ENCODE data around the gene PGLYRP4.
A peak's percentile ranks its signal among the peaks of the same experiment; 100 is the strongest.

GRCh38 chr1:153352523-153352922 is 3.9 kb upstream of the PGLYRP4 start:
- TF ChIP-seq, protein P1, sequence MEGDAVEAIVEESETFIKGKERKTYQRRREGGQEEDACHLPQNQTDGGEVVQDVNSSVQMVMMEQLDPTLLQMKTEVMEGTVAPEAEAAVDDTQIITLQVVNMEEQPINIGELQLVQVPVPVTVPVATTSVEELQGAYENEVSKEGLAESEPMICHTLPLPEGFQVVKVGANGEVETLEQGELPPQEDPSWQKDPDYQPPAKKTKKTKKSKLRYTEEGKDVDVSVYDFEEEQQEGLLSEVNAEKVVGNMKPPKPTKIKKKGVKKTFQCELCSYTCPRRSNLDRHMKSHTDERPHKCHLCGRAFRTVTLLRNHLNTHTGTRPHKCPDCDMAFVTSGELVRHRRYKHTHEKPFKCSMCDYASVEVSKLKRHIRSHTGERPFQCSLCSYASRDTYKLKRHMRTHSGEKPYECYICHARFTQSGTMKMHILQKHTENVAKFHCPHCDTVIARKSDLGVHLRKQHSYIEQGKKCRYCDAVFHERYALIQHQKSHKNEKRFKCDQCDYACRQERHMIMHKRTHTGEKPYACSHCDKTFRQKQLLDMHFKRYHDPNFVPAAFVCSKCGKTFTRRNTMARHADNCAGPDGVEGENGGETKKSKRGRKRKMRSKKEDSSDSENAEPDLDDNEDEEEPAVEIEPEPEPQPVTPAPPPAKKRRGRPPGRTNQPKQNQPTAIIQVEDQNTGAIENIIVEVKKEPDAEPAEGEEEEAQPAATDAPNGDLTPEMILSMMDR (IDR thresholded peaks at IDR 0.05), result peak; percentile 62 to 93 (median 74)
- TF ChIP-seq POLR2A (IDR thresholded peaks at IDR 0.05), result no peak

Data from thyroid gland (tissue), 4 donors.